IMR-90 (cell line): Measurements from ENCODE around the gene NHSL2. TPM values are rescaled to one million over a fixed set of nuclear protein-coding genes. Genes with fewer than 3 reads are reported as not detected.

Experiments used
- ATAC-seq: fragments of 200-7000 bp; cut with Tn5 transposase; 2 replicates; pipeline ENCODE4 v1.9.1; 2020; ENCODE audit warnings: low read depth, mild to moderate bottlenecking, moderate library complexity
- BruUV-seq: library from RNA; stranded (reverse); fragments of 400-500 nt; replicated peaks from 2 replicates; lab custom pipeline; 2021; lab: Mats Ljungman, UMichigan
- CTCF ChIA-PET: fragments of 300-600 bp; formaldehyde crosslinking; extraction: SDS; loops from one replicate; lab custom pipeline; 2021; ENCODE audit warnings: antibody characterized with exemption; lab: Yijun Ruan, JAX
- POLR2A ChIA-PET: fragments of 300-600 bp; sonication (Branson Sonifier 250); formaldehyde crosslinking; loops from one replicate; lab custom pipeline; 2022; ENCODE audit warnings: antibody characterized with exemption; ENCODE audit not compliant: unreplicated experiment; lab: Charles Lee
- DNase-seq: peaks from one replicate; pipeline ENCODE4 v3.0.0; 2013
- H2AFZ ChIP-seq: replicated peaks from 2 replicates; pipeline ENCODE3; 2013; ENCODE audit warnings: low read length, mild to moderate bottlenecking; ENCODE audit not compliant: poor library complexity
- H2AK5ac ChIP-seq: 2 replicates; pipeline ENCODE4 v1.6.1; 2013; ENCODE audit warnings: low read depth, low read length, inconsistent platforms
- H2AK9ac ChIP-seq: replicated peaks from 2 replicates; pipeline ENCODE3; 2013; ENCODE audit warnings: mild to moderate bottlenecking, low read depth, low read length, moderate library complexity; ENCODE audit not compliant: poor library complexity
- H2BK120ac ChIP-seq: 2 replicates; pipeline ENCODE4 v1.6.1; 2013; ENCODE audit warnings: low read depth, low read length, inconsistent platforms
- H2BK15ac ChIP-seq: 3 replicates; pipeline ENCODE4 v1.6.1; 2013; ENCODE audit warnings: low read depth, low read length, inconsistent platforms
- H2BK20ac ChIP-seq: 2 replicates; pipeline ENCODE4 v1.6.1; 2013; ENCODE audit warnings: low read depth, mild to moderate bottlenecking, inconsistent platforms, low read length, moderate library complexity
- H2BK5ac ChIP-seq: 2 replicates; pipeline ENCODE4 v1.6.1; 2013; ENCODE audit warnings: mild to moderate bottlenecking, low read depth, low read length, inconsistent platforms; ENCODE audit not compliant: poor library complexity, severe bottlenecking
- H3K14ac ChIP-seq: replicated peaks from 2 replicates; pipeline ENCODE4 v1.6.1; 2013; ENCODE audit warnings: low read depth, low read length, inconsistent platforms
- H3K18ac ChIP-seq: 2 replicates; pipeline ENCODE4 v1.6.1; 2013; ENCODE audit warnings: low read depth, low read length, control low read depth
- H3K23ac ChIP-seq: 2 replicates; pipeline ENCODE4 v1.6.1; 2013; ENCODE audit warnings: low read depth, low read length, inconsistent platforms
- H3K27ac ChIP-seq: 2 replicates; pipeline ENCODE4 v1.5.1; 2013; ENCODE audit warnings: mild to moderate bottlenecking, control low read depth, low read length; ENCODE audit not compliant: insufficient read depth
- H3K27me3 ChIP-seq: 2 replicates; pipeline ENCODE4 v1.6.1; 2013; ENCODE audit warnings: low read length; ENCODE audit not compliant: control insufficient read depth, insufficient read depth
- H3K36me3 ChIP-seq: 2 replicates; pipeline ENCODE4 v1.6.1; 2013; ENCODE audit warnings: low read length, mixed read lengths; ENCODE audit not compliant: control insufficient read depth, insufficient read depth
- H3K4ac ChIP-seq: 2 replicates; pipeline ENCODE4 v1.6.1; 2013; ENCODE audit warnings: low read depth, low read length, inconsistent platforms
- H3K4me1 ChIP-seq: 2 replicates; pipeline ENCODE4 v1.6.1; 2013; ENCODE audit warnings: low read length, mixed read lengths; ENCODE audit not compliant: control insufficient read depth, insufficient read depth
- H3K4me2 ChIP-seq: 2 replicates; pipeline ENCODE4 v1.6.1; 2013; ENCODE audit warnings: low read depth, mild to moderate bottlenecking, control low read depth, low read length, moderate library complexity
- H3K4me3 ChIP-seq: 2 replicates; pipeline ENCODE4 v1.5.1; 2013; ENCODE audit warnings: low read depth, mild to moderate bottlenecking, control low read depth, low read length, moderate library complexity; ENCODE audit not compliant: insufficient read depth
- H3K56ac ChIP-seq: 2 replicates; pipeline ENCODE4 v1.6.1; 2013; ENCODE audit warnings: low read length, inconsistent platforms; ENCODE audit not compliant: insufficient read depth; ENCODE audit errors: extremely low read depth
- H3K79me1 ChIP-seq, 2 experiments: 2 replicates each; pipeline ENCODE4 v1.6.1; 2013; ENCODE audit warnings: low read length in 2 of 2, inconsistent platforms in 1 of 2, low read depth in 1 of 2
- H3K9ac ChIP-seq: 2 replicates; pipeline ENCODE4 v1.6.1; 2013; ENCODE audit warnings: low read depth, low read length, control low read depth
- H3K9me1 ChIP-seq: 2 replicates; pipeline ENCODE4 v1.6.1; 2013; ENCODE audit warnings: low read length, inconsistent platforms; ENCODE audit not compliant: insufficient read depth
- H3K9me3 ChIP-seq: 2 replicates; pipeline ENCODE4 v1.6.1; 2013; ENCODE audit warnings: low read length; ENCODE audit not compliant: control insufficient read depth, insufficient read depth
- H4K20me1 ChIP-seq: 2 replicates; pipeline ENCODE4 v1.6.1; 2013; ENCODE audit warnings: low read length, inconsistent platforms; ENCODE audit not compliant: insufficient read depth
- H4K5ac ChIP-seq: 2 replicates; pipeline ENCODE4 v1.6.1; 2013; ENCODE audit warnings: mild to moderate bottlenecking, low read depth, low read length, control low read depth
- H4K8ac ChIP-seq, 2 experiments: 2 replicates each; pipeline ENCODE4 v1.6.1; 2013; ENCODE audit warnings: low read depth in 2 of 2, low read length in 2 of 2, control low read depth in 1 of 2, inconsistent platforms in 1 of 2
- H4K91ac ChIP-seq: 2 replicates; pipeline ENCODE4 v1.6.1; 2013; ENCODE audit warnings: low read depth, low read length, inconsistent platforms; ENCODE audit not compliant: insufficient read depth
- BHLHE40 ChIP-seq: fragments of 150-350 bp; IDR thresholded peaks from 2 replicates; pipeline ENCODE4 v1.6.1; 2016; ENCODE audit warnings: mild to moderate bottlenecking, low read depth, low read length
- CEBPB ChIP-seq: IDR thresholded peaks from 2 replicates; pipeline ENCODE4 v1.6.1; 2012; ENCODE audit warnings: low read depth, low read length, improper control_type of control experiment
- CHD1 ChIP-seq: IDR thresholded peaks from 2 replicates; pipeline ENCODE4 v1.6.1; 2012; ENCODE audit warnings: low read depth, low read length, improper control_type of control experiment
- ELK1 ChIP-seq: fragments of 150-350 bp; IDR thresholded peaks from 2 replicates; pipeline ENCODE4 v1.6.1; 2016; ENCODE audit warnings: low read depth, mild to moderate bottlenecking, low read length, moderate library complexity, borderline replicate concordance
- FOS ChIP-seq: fragments of 150-350 bp; IDR thresholded peaks from 2 replicates; pipeline ENCODE4 v1.6.1; 2016; ENCODE audit warnings: low read depth, low read length
- MAFK ChIP-seq: IDR thresholded peaks from 2 replicates; pipeline ENCODE4 v1.6.1; 2012; ENCODE audit warnings: low read depth, low read length, improper control_type of control experiment
- MXI1 ChIP-seq: IDR thresholded peaks from 2 replicates; pipeline ENCODE4 v1.6.1; 2012; ENCODE audit warnings: low read depth, mild to moderate bottlenecking, low read length, moderate library complexity, borderline replicate concordance
- NFE2L2 ChIP-seq: fragments of 150-350 bp; IDR thresholded peaks from 2 replicates; pipeline ENCODE4 v1.6.1; 2016; ENCODE audit warnings: low read depth, mild to moderate bottlenecking, low read length
- POLR2A ChIP-seq: IDR thresholded peaks from 2 replicates; pipeline ENCODE4 v1.6.1; 2012; ENCODE audit warnings: mild to moderate bottlenecking, low read depth, low read length
- RAD21 ChIP-seq: IDR thresholded peaks from 2 replicates; pipeline ENCODE4 v1.6.1; 2012; ENCODE audit warnings: low read length, improper control_type of control experiment
- RCOR1 ChIP-seq: IDR thresholded peaks from 2 replicates; pipeline ENCODE4 v1.6.1; 2012; ENCODE audit warnings: mild to moderate bottlenecking, low read length, improper control_type of control experiment; ENCODE audit not compliant: insufficient replicate concordance
- RFX5 ChIP-seq: IDR thresholded peaks from 2 replicates; pipeline ENCODE4 v1.8.0; 2012; ENCODE audit warnings: low read depth, mild to moderate bottlenecking, low read length, moderate library complexity
- SMC3 ChIP-seq: fragments of 150-350 bp; IDR thresholded peaks from 2 replicates; pipeline ENCODE4 v1.6.1; 2016; ENCODE audit warnings: low read depth, mild to moderate bottlenecking, antibody characterized with exemption, low read length, moderate library complexity
- WGBS, 2 experiments: methylation state at CpG; one replicate each; pipeline versions ENCODE4 v1.1.5 to v1.1.7; 2013; ENCODE audit warnings: missing lambda C conversion rate in 2 of 2; ENCODE audit not compliant: insufficient read length in 1 of 2; ENCODE audit errors: extremely low coverage in 2 of 2; 5-methylcytosine and 5-hydroxymethylcytosine counted together
- dilution Hi-C: fragments of 300-500 bp; cut with HindIII; formaldehyde crosslinking; loops from one replicate; pipeline ENCODE4 v1.14.3; 2018; ENCODE audit warnings: low sequenced_read_pairs; ENCODE audit not compliant: unreplicated experiment
- in situ Hi-C: fragments of 300-500 bp; cut with MboI; formaldehyde crosslinking; loops from 3 replicates; pipeline ENCODE4 v1.14.3; 2019; ENCODE audit warnings: low sequenced_read_pairs, inconsistent platforms, mixed read lengths
- intact Hi-C: fragments of 100-400 bp; cut with micrococcal nuclease; formaldehyde crosslinking; loops from 2 replicates; pipeline ENCODE4 v1.10.0; 2022
- polyA plus RNA-seq, 3 experiments: library from polyadenylated mRNA; depleted of rRNA; stranded (reverse); fragments of >200 nt; gene quantifications; 2 replicates each; pipeline ENCODE4 v1.2.3, GENCODE V29; 2012; ENCODE audit warnings: low replicate concordance in 1 of 3
- total RNA-seq: library from RNA; depleted of rRNA; stranded (reverse); fragments of >200 nt; gene quantifications from 2 replicates; pipeline ENCODE4 v1.2.3, GENCODE V29; 2012
- TF ChIP-seq, protein P1 (sequence below): fragments of 150-350 bp; IDR thresholded peaks from 2 replicates; pipeline ENCODE4 v1.6.1; 2017; ENCODE audit warnings: mild to moderate bottlenecking, antibody characterized with exemption, low read length, low read depth
- TF ChIP-seq, protein P2 (sequence below): conservative IDR thresholded peaks from 2 replicates; pipeline ENCODE4 v1.5.1; 2012; ENCODE audit warnings: mild to moderate bottlenecking, low read depth, low read length, improper control_type of control experiment

Gene NHSL2
- total and polyA plus RNA-seq, 2 of the 4 experiments (the other 2 are of a cell fraction) = 0.72 to 0.75 TPM

DNA sequence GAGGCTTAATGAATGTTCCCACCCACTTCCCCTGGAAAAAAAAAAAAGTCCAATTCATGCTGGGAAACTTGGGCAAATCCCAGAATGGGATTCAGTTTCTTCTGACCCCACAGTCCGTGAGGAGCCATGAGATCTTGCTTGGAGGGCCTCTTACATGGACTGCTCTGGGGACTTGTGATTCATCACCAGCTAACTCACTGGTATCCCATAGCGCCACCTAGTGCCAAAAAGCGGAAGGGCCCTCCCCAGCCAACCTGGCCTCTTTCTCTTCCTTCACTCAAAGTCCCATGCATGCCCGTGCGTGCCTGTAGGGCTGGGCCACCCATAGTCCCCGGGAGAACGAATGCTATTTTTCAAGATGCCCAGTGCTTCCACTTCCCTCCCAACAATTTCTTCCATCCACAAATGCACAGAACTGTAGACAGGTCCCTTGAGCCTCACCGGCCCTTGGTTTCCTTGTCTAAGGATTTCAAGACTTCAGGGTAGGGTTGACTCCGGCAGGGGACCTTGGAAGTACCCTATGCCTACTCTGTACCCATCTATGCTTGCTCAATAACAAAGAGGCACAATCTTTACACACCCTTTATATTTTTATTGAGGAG is 216.0 kb downstream of the NHSL2 start:
- no peak overlapping the region for H3K14ac ChIP-seq
- no peak overlapping the region for H4K91ac ChIP-seq
- no peak overlapping the region; a peak in 1 of 4 replicates for H4K8ac ChIP-seq
- H3K56ac ChIP-seq = no peak overlapping the region
- no peak overlapping the region; the same call in 1 of the 2 replicates for H3K18ac ChIP-seq
- no peaks in the 10 kb centered on the region for H4K20me1 ChIP-seq
- BruUV-seq = no TSS peak
- no peak overlapping the region for H2BK120ac ChIP-seq
- 0 out of 2 replicates have a peak overlapping the region, but pooled peaks have one; percentile 38 for H3K4ac ChIP-seq
- peaks cover 2% of the 10 kb centered on the region; the same call in 1 of the 2 replicates for H3K4me1 ChIP-seq
- H2AK5ac ChIP-seq = no peak overlapping the region
- H3K4me3 ChIP-seq = no peak overlapping the region
- no peaks in the 10 kb centered on the region for H3K36me3 ChIP-seq
- no peak overlapping the region for H3K27ac ChIP-seq
- CTCF ChIA-PET = interaction anchor here (1.7 to 1.8 kb wide), 2 partner anchors 104 to 109 kb away, joined by 5 to 6 read pairs; no protein-coding TSS in a partner anchor
- H3K27me3 ChIP-seq = peaks cover 50% of the 10 kb centered on the region
- H3K4me2 ChIP-seq = no peak overlapping the region
- H2BK20ac ChIP-seq = no peak overlapping the region
- no peak overlapping the region for H3K9ac ChIP-seq
- POLR2A ChIA-PET = no interaction called here
- H3K79me1 ChIP-seq = no peaks in the 10 kb centered on the region
- no peak overlapping the region for H3K23ac ChIP-seq
- no peak overlapping the region; the same call in 2 of the 3 replicates for H2BK15ac ChIP-seq
- peaks cover 4% of the 10 kb centered on the region; the same call in 1 of the 2 replicates for H3K9me3 ChIP-seq
- ATAC-seq (peak; percentile 89), DNase-seq (peak; percentile 80)
- no peaks in the 10 kb centered on the region for H3K9me1 ChIP-seq
- no peak overlapping the region for H2BK5ac ChIP-seq
- no peak overlapping the region for H2AK9ac ChIP-seq
- peak overlapping the region; percentile 54 for H2AFZ ChIP-seq
- intact Hi-C loops = loop anchor here (1.0 kb wide), 3 partner anchors 108 to 267 kb away; no protein-coding TSS in a partner anchor
- in situ Hi-C loops = loop anchor here (5.0 kb wide), 1 partner anchor 104 kb away; no protein-coding TSS in a partner anchor
- 9% methylated on average over 4 of the region's 9 CpGs; no CpG with 5 or more reads in 1 of the 2 experiments for WGBS, 2 experiments
- no peak overlapping the region; the same call in 1 of the 2 replicates for H4K5ac ChIP-seq
- dilution Hi-C loops = no loop called here
- TF ChIP-seq NFE2L2 = no peak
- TF ChIP-seq, protein P1, sequence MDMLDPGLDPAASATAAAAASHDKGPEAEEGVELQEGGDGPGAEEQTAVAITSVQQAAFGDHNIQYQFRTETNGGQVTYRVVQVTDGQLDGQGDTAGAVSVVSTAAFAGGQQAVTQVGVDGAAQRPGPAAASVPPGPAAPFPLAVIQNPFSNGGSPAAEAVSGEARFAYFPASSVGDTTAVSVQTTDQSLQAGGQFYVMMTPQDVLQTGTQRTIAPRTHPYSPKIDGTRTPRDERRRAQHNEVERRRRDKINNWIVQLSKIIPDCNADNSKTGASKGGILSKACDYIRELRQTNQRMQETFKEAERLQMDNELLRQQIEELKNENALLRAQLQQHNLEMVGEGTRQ = no peak
- TF ChIP-seq RCOR1 = no peak
- peak; percentile 4; the same call in 1 of the 2 replicates for TF ChIP-seq BHLHE40
- no peak for TF ChIP-seq CEBPB
- TF ChIP-seq FOS = no peak
- no peak for TF ChIP-seq ELK1
- TF ChIP-seq, protein P2, sequence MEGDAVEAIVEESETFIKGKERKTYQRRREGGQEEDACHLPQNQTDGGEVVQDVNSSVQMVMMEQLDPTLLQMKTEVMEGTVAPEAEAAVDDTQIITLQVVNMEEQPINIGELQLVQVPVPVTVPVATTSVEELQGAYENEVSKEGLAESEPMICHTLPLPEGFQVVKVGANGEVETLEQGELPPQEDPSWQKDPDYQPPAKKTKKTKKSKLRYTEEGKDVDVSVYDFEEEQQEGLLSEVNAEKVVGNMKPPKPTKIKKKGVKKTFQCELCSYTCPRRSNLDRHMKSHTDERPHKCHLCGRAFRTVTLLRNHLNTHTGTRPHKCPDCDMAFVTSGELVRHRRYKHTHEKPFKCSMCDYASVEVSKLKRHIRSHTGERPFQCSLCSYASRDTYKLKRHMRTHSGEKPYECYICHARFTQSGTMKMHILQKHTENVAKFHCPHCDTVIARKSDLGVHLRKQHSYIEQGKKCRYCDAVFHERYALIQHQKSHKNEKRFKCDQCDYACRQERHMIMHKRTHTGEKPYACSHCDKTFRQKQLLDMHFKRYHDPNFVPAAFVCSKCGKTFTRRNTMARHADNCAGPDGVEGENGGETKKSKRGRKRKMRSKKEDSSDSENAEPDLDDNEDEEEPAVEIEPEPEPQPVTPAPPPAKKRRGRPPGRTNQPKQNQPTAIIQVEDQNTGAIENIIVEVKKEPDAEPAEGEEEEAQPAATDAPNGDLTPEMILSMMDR = peak; percentile 94
- TF ChIP-seq SMC3 = peak; percentile 66
- no peak for TF ChIP-seq CHD1
- no peak for TF ChIP-seq MXI1
- TF ChIP-seq RFX5 = no peak
- TF ChIP-seq RAD21 = peak; percentile 85
- no peak for TF ChIP-seq MAFK
- TF ChIP-seq POLR2A = no peak
